GM19467 (cell line): ENCODE results near the gene OTUD1.
"Not testable (repeated sequence)": the region's sequence is repeated elsewhere in the genome, so short reads cannot be mapped to it uniquely, and the experiment has no call there.

ENCODE experiments used
- ATAC-seq: cut with Tn5 transposase; IDR thresholded peaks from one replicate; pipeline ENCODE4 v1.9.1; 2021; ENCODE audit warnings: mild to moderate bottlenecking, moderate library complexity; ENCODE audit not compliant: unreplicated experiment

Gene OTUD1

GRCh38 chr10:23438547-23439451 lies at the start of gene OTUD1:
OTUD1 (plus strand) TSS chr10:23439075; CDS start chr10:23439458, 383 bp downstream.
- ATAC-seq: peak; percentile 85

GRCh38 chr10:23390408-23390807 lies 48.5 kb upstream of the OTUD1 start:
- ATAC-seq: not testable (repeated sequence)

GRCh38 chr10:23390809-23391208 lies 48.1 kb upstream of the OTUD1 start:
- no peak for ATAC-seq

- no peak for ATAC-seq
Measured at GRCh38 chr10:23391821-23392220, 47.1 kb upstream of the OTUD1 start.

- ATAC-seq: no peak
Measured at GRCh38 chr10:23395017-23395416, 43.9 kb upstream of the OTUD1 start.

GRCh38 chr10:23396695-23397094 lies 42.2 kb upstream of the OTUD1 start:
- ATAC-seq: no peak

GRCh38 chr10:23399701-23400144 lies 39.2 kb upstream of the OTUD1 start:
- no peak for ATAC-seq

GRCh38 chr10:23402856-23403255 lies 36.0 kb upstream of the OTUD1 start:
- ATAC-seq: no peak

GRCh38 chr10:23403278-23403677 lies 35.6 kb upstream of the OTUD1 start:
- no peak for ATAC-seq

- no peak for ATAC-seq
Measured at GRCh38 chr10:23403719-23404118, 35.2 kb upstream of the OTUD1 start.

GRCh38 chr10:23404461-23404980 lies 34.4 kb upstream of the OTUD1 start:
- ATAC-seq: no peak

- ATAC-seq: no peak
Measured at GRCh38 chr10:23405540-23405939, 33.3 kb upstream of the OTUD1 start.

- no peak for ATAC-seq
Measured at GRCh38 chr10:23406409-23406808, 32.5 kb upstream of the OTUD1 start.

- ATAC-seq: no peak
Measured at GRCh38 chr10:23408330-23408976, 30.4 kb upstream of the OTUD1 start.

- no peak for ATAC-seq
Measured at GRCh38 chr10:23412223-23412622, 26.7 kb upstream of the OTUD1 start.

GRCh38 chr10:23413629-23414089 lies 25.2 kb upstream of the OTUD1 start:
- ATAC-seq: peak; percentile 87

GRCh38 chr10:23414658-23415057 lies 24.2 kb upstream of the OTUD1 start:
- no peak for ATAC-seq

GRCh38 chr10:23417254-23417653 lies 21.6 kb upstream of the OTUD1 start:
- no peak for ATAC-seq

- no peak for ATAC-seq
Measured at GRCh38 chr10:23418051-23418681, 20.7 kb upstream of the OTUD1 start.

GRCh38 chr10:23419201-23419600 lies 19.7 kb upstream of the OTUD1 start:
- no peak for ATAC-seq

- no peak for ATAC-seq
Measured at GRCh38 chr10:23419655-23420329, 19.1 kb upstream of the OTUD1 start.
